ENCODE results near the gene ADAM23.

Gene ADAM23

DNA sequence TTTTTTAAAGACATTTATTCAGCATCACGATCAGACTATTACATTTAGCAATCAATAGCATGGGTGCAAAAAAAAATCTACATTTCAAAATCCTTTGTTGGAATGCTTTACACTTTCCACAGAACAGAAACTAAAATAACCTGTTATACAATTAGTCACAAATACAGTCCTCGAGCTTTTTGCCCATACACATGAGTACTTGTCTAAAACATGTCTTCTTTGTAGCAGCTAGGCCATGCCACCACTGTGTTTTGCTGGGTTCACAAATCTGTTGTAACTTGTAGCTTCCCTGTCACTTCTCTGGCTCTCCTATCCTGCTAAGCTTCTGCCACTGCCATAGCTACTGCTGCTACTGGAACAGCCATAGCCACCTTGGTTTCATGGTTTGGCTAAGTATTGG is 24.4 kb upstream of the ADAM23 start:
- no peak for DNase-seq (ENCODE audit: low read depth)
- TF ChIP-seq CTCF (conservative IDR thresholded peaks at IDR 0.05; ENCODE audit: low read depth, low read length): no peak
- H3K4me3 ChIP-seq (ENCODE audit: low read depth, low read length): no peak overlapping the region

- no peak overlapping the region for H3K4me3 ChIP-seq (ENCODE audit: low read depth, low read length)
- no peak for TF ChIP-seq CTCF (conservative IDR thresholded peaks at IDR 0.05; ENCODE audit: low read depth, low read length)
- no peak for DNase-seq (ENCODE audit: low read depth)
Measured at GRCh38 chr2:206420721-206421120, 22.6 kb upstream of the ADAM23 start.

GRCh38 chr2:206422493-206422892 is 20.8 kb upstream of the ADAM23 start:
- no peak for TF ChIP-seq CTCF (conservative IDR thresholded peaks at IDR 0.05; ENCODE audit: low read depth, low read length)
- DNase-seq (ENCODE audit: low read depth): peak; percentile 81
- H3K4me3 ChIP-seq (ENCODE audit: low read depth, low read length): no peak overlapping the region

DNA sequence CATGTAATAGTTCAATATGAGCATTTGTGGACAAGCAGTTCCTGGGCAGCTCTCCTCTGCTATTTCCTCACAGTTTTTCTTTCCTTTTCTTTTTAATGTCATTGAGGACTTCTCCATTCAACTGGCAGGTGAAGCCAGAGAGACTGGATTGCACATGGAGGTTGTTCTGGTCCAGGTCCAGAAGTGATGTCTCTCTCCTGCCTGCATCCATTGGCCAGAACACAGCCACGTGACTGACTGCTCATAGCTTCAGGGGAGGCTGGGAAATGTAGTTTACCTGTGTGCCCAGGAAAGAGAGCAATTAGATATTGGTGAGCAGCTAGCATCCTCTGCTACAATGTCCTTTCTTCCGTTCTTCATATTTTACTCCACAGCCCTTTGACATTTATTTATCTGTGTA is 20.2 kb upstream of the ADAM23 start:
- no peak for TF ChIP-seq CTCF (conservative IDR thresholded peaks at IDR 0.05; ENCODE audit: low read depth, low read length)
- peak; percentile 69 for DNase-seq (ENCODE audit: low read depth)
- no peak overlapping the region for H3K4me3 ChIP-seq (ENCODE audit: low read depth, low read length)

DNA sequence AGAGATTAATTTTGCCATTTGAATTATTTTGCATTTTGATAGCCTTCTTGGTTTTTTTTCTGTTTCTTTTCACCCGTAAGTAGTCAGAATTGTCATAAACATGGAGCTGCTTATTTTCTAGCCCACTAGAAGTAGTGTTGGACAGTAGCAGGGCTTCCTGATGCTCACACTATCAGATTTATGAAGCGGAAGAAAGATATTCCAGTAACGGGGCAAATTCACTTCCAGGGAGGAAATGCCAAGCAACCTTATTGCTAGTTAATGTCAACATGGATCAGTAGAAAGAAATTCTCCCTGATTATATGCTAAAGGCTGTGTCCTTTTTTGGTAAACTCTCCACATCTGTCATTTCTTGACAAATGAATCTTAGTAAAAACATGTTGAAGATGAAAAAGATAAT is 19.2 kb upstream of the ADAM23 start:
- DNase-seq (ENCODE audit: low read depth): no peak
- TF ChIP-seq CTCF (conservative IDR thresholded peaks at IDR 0.05; ENCODE audit: low read depth, low read length): no peak
- no peak overlapping the region for H3K4me3 ChIP-seq (ENCODE audit: low read depth, low read length)

DNA sequence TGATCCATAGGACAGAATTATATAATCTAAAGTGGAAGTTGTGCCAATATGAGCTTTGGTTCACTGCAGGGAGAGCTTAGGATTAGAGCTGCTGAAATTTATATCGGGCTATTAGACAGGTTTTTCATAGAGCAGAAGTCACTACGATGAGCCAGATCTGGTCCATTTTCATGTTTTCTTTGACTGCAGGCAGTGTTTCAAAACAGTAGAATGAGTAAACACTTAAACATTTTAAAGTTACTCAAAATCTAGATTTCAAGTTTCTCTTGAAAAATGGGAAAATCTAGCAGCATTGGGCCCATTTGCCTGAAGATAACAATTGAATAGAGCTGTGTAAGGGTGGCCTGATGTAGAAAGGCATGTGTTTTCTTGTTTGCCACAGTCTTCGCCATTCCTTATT is 14.5 kb upstream of the ADAM23 start:
- no peak overlapping the region for H3K4me3 ChIP-seq (ENCODE audit: low read depth, low read length)
- TF ChIP-seq CTCF (conservative IDR thresholded peaks at IDR 0.05; ENCODE audit: low read depth, low read length): no peak
- no peak for DNase-seq (ENCODE audit: low read depth)

- DNase-seq (ENCODE audit: low read depth): no peak
- TF ChIP-seq CTCF (conservative IDR thresholded peaks at IDR 0.05; ENCODE audit: low read depth, low read length): no peak
- H3K4me3 ChIP-seq (ENCODE audit: low read depth, low read length): no peak overlapping the region
Measured at GRCh38 chr2:206430452-206430851, 12.9 kb upstream of the ADAM23 start.
